ENCODE data around the gene HSD11B1.
A peak's percentile ranks its signal among the peaks of the same experiment; 100 is the strongest.
"Not testable (repeated sequence)": the region's sequence is repeated elsewhere in the genome, so short reads cannot be mapped to it uniquely, and the experiment has no call there.

HSD11B1 gene

DNA sequence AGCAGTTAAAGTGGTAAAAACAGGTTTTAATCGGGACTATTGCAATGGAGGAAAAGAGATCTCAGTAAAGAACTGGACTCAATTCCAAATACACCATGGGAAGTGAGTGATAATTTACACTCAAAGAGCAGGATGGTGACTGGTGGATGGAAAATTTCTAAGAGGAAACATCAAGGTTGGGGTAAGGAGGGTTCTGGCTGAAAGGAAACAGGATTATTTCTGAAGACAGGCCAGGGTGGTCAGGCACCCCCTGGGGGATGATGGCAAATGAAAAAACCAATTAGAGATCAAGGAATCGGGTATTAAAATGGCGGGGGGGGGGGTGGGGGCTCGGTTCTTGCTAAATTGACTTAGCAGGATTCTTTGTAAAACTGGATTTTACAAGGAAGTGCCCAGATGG is 12.3 kb upstream of the HSD11B1 start:
- DNase-seq: no peak

GRCh38 chr1:209692745-209693504 is 11.7 kb upstream of the HSD11B1 start:
- peak; percentile 48 to 66 for DNase-seq

DNA sequence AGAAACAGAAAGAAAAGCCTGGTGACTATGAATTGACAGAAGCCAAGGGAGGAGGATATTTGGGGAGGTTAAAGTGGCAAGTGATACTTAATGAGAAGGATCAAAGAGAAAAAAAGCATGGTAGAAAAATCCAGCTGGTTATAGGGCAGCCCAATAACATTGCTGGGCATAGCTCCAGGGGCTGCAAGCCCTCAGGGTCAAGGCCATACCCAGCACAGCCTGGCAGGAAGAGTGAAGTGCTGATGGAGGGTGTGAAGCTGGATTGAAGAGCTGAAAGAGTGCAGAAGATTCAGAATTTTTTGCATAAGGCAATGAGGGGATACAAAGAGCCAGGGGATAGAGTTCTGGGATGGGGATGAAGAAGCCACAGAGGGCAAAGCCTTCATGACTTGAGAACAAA is 8.0 kb upstream of the HSD11B1 start:
- DNase-seq: no peak

GRCh38 chr1:209697126-209697525 is 7.5 kb upstream of the HSD11B1 start:
- no peak for DNase-seq

DNA sequence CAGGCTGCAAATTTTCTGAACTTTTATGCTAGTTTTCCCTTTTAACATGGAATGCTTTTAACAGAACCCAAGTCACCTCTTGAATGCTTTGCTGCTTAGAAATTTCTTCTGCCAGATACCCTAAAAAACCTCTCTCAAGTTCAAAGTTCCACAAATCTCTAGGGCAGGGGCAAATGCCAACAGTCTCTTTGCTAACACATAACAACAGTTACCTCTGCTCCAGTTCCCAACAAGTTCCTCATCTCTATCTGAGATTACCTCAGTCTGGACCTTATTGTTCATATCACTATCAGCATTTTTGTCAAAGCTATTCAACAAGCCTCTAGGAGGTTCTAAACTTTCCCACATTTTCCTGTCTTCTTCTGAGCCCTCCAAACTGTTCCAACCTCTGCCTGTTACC is 4.0 kb upstream of the HSD11B1 start:
- DNase-seq: not testable (repeated sequence)

DNA sequence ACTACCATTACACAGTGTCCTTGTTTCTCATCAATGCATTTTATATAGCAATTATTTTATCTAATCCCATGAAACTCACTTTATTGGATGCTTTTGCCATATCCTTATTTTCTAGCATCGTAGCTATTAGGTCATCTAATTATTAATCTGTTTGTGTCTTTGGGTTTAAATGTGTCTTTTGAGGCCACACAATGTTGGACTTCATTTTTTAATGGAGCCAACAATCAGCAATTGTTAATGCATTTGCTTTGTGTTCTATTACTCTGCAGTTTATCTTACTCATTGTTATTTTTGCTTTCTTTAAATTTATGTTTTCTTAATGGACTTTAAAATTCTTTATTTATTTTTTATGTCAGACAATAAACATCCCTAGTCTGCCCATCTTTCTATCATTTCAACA is 1.8 kb upstream of the HSD11B1 start:
- no peak for DNase-seq

GRCh38 chr1:209703834-209704504 is 677 bp upstream of the HSD11B1 start:
- DNase-seq: no peak

DNA sequence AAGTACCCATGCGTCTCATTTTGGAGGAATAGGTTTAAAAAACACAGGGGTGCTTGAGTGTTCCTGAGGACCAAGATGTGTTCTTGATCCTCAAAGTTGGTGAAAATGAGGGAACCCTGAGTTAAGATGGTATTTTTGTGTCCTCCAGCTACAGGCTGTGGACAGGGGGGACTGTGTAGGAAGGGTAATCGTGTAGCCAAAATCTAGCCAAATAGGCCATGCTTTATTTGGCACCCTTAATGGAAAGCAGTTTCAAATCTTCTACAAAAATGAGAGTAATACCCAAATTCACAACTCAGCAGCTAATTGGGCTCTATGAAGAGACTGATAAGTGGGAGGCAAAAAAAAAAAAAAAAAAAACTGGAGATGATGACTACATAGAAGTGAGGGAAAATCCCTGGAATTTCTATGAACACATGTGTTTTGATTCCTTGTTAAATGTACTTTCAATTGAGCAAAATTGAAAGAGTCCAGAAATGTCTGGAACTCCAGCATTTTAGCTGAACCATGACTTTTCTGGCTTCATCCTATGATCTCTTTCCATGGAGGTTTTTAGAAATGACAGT is 470 bp downstream of the HSD11B1 start:
- DNase-seq: no peak

DNA sequence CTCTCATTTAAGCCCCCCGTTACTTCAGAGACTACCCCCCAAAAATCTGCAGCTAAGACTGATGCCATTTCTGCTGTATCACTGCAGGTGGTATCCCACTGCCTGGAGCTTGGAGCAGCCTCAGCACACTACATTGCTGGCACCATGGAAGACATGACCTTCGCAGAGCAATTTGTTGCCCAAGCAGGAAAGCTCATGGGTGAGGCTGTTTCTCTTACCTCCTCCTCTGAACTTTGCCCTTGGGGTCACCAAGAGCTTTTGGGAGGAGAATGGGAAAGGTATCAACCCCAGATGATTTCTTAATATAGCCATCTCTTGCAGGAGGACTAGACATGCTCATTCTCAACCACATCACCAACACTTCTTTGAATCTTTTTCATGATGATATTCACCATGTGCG is 2.0 kb downstream of the HSD11B1 start:
- no peak for DNase-seq

DNA sequence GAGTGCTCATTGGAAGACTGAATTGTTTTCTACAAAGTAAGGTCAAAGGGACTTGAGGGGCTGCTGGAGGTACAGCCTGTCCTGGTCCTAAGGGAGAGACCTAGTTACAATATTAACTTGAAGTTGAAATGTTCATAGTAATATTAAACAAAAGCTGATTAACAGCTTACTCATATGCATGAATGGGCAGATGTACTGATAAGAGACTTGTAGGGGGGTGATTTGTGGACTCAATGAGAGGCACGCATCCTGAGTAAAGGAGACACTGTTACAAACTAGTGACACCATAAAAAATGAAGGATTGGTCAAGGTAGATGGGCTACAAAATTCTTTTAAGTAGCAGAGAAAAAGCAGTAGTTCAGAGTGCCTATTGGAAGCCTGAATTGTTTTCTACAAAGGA is 2.7 kb downstream of the HSD11B1 start:
- no peak for DNase-seq

DNA sequence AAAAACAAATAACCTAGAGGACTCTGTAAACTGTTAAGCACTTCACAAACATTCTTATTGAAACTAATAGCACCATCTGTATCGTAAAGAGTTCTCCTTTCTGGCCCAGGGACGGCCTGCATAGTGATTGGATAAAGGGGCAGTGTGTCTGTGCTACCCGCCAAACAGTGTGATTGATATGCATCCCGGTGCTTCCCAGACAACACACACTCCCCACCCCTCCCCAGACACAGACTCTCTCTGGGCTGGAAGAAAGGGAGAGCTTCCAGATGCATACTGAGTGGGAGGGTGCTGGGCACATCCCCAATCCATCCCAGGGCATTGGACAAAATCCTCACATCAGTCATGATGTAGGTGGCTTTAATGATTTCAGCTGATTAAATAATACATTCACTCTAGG is 3.7 kb downstream of the HSD11B1 start:
- DNase-seq: no peak

- DNase-seq: no peak
Measured at GRCh38 chr1:209710093-209710492, 5.4 kb downstream of the HSD11B1 start.

DNA sequence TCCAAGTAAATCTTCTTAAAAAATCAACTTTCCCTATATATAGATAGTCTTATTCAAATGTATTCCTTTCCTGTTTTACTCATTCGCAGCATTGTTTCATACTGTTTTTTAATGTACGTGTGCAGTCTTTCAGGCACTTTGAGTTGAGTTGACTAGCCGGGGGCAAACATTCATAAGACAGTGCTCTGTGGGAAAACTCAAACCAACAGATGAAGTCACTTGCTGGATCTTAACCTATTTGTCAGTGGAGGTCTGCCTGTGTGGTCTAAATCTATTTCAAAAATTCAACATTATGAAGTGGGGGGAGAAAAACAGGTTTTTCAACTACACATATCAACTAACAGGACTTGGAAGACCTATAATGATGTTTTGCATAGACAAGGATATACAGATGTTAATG is 6.2 kb downstream of the HSD11B1 start:
- DNase-seq: no peak

GRCh38 chr1:209714338-209714737 is 9.7 kb downstream of the HSD11B1 start:
- DNase-seq: no peak

GRCh38 chr1:209715314-209715713 is 10.7 kb downstream of the HSD11B1 start:
- no peak for DNase-seq

- DNase-seq: no peak
Measured at GRCh38 chr1:209717818-209718217, 13.2 kb downstream of the HSD11B1 start.

DNA sequence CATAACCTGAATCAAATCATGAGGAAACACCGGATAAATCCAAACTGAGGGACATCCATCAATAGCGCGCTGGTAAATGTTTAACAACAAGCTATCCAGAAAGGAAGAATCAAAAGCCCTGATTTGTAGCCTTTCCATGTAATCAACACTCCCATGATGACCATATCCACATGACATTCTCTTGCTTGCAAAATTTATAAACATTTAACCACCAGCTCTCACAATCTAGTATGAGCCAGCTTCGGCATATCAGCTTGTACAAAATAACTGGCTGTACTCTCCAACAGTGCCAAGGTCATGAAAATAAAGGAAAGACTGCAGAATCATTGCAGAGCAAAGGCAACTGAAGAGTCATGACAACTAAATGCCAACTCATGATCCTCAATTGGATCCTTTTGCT is 15.7 kb downstream of the HSD11B1 start:
- no peak for DNase-seq

- DNase-seq: no peak
Measured at GRCh38 chr1:209720826-209721225, 16.2 kb downstream of the HSD11B1 start.

GRCh38 chr1:209721323-209721722 is 16.7 kb downstream of the HSD11B1 start:
- DNase-seq: no peak

GRCh38 chr1:209723265-209723664 is 18.6 kb downstream of the HSD11B1 start:
- no peak for DNase-seq

- peak; percentile 15 to 34 for DNase-seq
Measured at GRCh38 chr1:209723756-209724693, 19.4 kb downstream of the HSD11B1 start.

DNA sequence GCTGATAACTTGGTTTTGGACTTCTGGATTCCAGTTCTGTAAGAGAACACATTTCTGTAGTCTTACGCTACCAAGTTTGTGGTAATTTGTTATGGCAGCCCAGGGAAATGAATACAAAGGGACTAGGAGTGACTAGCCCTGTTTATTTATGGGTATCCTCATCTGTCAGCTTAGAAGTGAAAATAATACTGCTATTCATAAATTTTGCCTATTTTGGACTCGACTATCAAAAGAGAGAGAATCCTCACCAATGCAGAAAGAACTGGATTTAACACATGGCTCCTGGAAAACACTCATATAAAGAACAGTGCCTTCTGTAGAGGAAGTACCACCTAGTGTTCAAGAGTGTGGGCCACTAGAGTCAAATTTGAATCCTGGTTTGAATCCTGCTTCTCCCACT is 22.6 kb downstream of the HSD11B1 start:
- DNase-seq: no peak

GRCh38 chr1:209727785-209728184 is 23.1 kb downstream of the HSD11B1 start:
- no peak for DNase-seq
